ENCODE data around the gene HLA-B. TPM values are rescaled to one million over a fixed set of nuclear protein-coding genes. Genes with fewer than 3 reads are reported as not detected.
"Not testable (repeated sequence)": the region's sequence is repeated elsewhere in the genome, so short reads cannot be mapped to it uniquely, and the experiment has no call there.

Gene HLA-B
- 100 to 1,000 TPM in 2 of 3 donors, 10 to 100 TPM in 1; 97.2 to 236 (median 160) TPM for polyA plus RNA-seq (ENCODE audit: insufficient read length in 3 of 3)

GRCh38 chr6:31356946-31357466 is at the start of gene HLA-B:
Gene HLA-B (minus strand): TSS chr6:31357179. CDS start chr6:31357158, 21 bp downstream.
- DNase-seq (ENCODE audit: low read depth in 3 of 3, low spot score in 2 of 3): peak; percentile 47 to 72 (median 71)

GRCh38 chr6:31405996-31406395 is 49.0 kb upstream of the HLA-B start:
- DNase-seq (ENCODE audit: low read depth in 3 of 3, low spot score in 2 of 3): no peak

GRCh38 chr6:31404061-31404364 is 47.0 kb upstream of the HLA-B start:
- not testable (repeated sequence) for DNase-seq (ENCODE audit: low read depth in 3 of 3, low spot score in 2 of 3)

GRCh38 chr6:31403283-31404060 is 46.5 kb upstream of the HLA-B start, which contains the start of gene MICA:
Gene MICA (plus strand): TSS chr6:31403595. CDS start chr6:31403633, 38 bp downstream.
- peak in 1 of 3 donors; percentile 81 for DNase-seq (ENCODE audit: low read depth in 3 of 3, low spot score in 2 of 3)

GRCh38 chr6:31402324-31403282 is 45.6 kb upstream of the HLA-B start:
- DNase-seq (ENCODE audit: low read depth in 3 of 3, low spot score in 2 of 3): no peak

GRCh38 chr6:31401403-31401802 is 44.4 kb upstream of the HLA-B start:
- DNase-seq (ENCODE audit: low read depth in 3 of 3, low spot score in 2 of 3): no peak

- no peak for DNase-seq (ENCODE audit: low read depth in 3 of 3, low spot score in 2 of 3)
Observed at GRCh38 chr6:31400467-31401289, 43.7 kb upstream of the HLA-B start.

GRCh38 chr6:31399589-31400466 is 42.8 kb upstream of the HLA-B start:
- DNase-seq (ENCODE audit: low read depth in 3 of 3, low spot score in 2 of 3): peak; percentile 41 to 84 (median 53)

GRCh38 chr6:31397901-31398525 is 41.0 kb upstream of the HLA-B start:
- DNase-seq (ENCODE audit: low read depth in 3 of 3, low spot score in 2 of 3): no peak

- not testable (repeated sequence) for DNase-seq (ENCODE audit: low read depth in 3 of 3, low spot score in 2 of 3)
Observed at GRCh38 chr6:31397153-31397499, 40.1 kb upstream of the HLA-B start.

- DNase-seq (ENCODE audit: low read depth in 3 of 3, low spot score in 2 of 3): no peak
Observed at GRCh38 chr6:31396422-31397152, 39.6 kb upstream of the HLA-B start.

GRCh38 chr6:31395832-31396231 is 38.9 kb upstream of the HLA-B start:
- no peak for DNase-seq (ENCODE audit: low read depth in 3 of 3, low spot score in 2 of 3)

- no peak for DNase-seq (ENCODE audit: low read depth in 3 of 3, low spot score in 2 of 3)
Observed at GRCh38 chr6:31394381-31394780, 37.4 kb upstream of the HLA-B start.

GRCh38 chr6:31393932-31394331 is 37.0 kb upstream of the HLA-B start:
- DNase-seq (ENCODE audit: low read depth in 3 of 3, low spot score in 2 of 3): no peak

- DNase-seq (ENCODE audit: low read depth in 3 of 3, low spot score in 2 of 3): not testable (repeated sequence)
Observed at GRCh38 chr6:31389802-31390132, 32.8 kb upstream of the HLA-B start.

- DNase-seq (ENCODE audit: low read depth in 3 of 3, low spot score in 2 of 3): not testable (repeated sequence)
Observed at GRCh38 chr6:31388916-31389801, 32.2 kb upstream of the HLA-B start.

- no peak for DNase-seq (ENCODE audit: low read depth in 3 of 3, low spot score in 2 of 3)
Observed at GRCh38 chr6:31386977-31387376, 30.0 kb upstream of the HLA-B start.

Data from right renal cortex interstitium (tissue), 3 donors.